GM08714 (cell line): ENCODE results near the gene IFRD2.
A peak's percentile ranks its signal among the peaks of the same experiment; 100 is the strongest.

Experiments
- H3K4me3 ChIP-seq: fragments of 200-500 bp; sonication (Bioruptor generic); 2 replicates; pipeline ENCODE4 v1.5.1; 2014; ENCODE audit warnings: mild to moderate bottlenecking, low read length, inconsistent platforms
- ZNF274 ChIP-seq: IDR thresholded peaks from 2 replicates; pipeline ENCODE4 v1.6.1; 2012; ENCODE audit warnings: mild to moderate bottlenecking, low read depth, low read length

Gene IFRD2

DNA sequence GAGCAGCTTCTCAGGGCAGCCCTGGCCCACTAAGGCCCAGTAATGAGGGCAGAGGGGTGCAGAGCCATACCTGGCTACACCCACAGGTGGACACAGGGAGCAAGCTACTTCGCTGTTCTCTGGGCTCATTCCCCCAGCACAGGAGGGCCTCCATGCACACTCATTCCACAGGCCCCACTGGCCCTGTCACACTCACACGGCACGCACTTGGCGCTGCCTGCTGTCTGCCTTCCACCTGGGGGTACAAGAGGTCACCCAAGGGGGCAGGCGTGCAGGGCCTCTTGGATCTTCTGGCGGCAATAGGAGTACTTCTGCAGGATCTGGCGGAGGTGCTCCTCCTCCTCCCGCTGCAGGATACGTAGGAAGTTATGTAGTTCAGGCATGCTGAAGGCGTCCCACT is 38.1 kb upstream of the IFRD2 start:
- TF ChIP-seq ZNF274 = no peak
- no peak overlapping the region for H3K4me3 ChIP-seq

DNA sequence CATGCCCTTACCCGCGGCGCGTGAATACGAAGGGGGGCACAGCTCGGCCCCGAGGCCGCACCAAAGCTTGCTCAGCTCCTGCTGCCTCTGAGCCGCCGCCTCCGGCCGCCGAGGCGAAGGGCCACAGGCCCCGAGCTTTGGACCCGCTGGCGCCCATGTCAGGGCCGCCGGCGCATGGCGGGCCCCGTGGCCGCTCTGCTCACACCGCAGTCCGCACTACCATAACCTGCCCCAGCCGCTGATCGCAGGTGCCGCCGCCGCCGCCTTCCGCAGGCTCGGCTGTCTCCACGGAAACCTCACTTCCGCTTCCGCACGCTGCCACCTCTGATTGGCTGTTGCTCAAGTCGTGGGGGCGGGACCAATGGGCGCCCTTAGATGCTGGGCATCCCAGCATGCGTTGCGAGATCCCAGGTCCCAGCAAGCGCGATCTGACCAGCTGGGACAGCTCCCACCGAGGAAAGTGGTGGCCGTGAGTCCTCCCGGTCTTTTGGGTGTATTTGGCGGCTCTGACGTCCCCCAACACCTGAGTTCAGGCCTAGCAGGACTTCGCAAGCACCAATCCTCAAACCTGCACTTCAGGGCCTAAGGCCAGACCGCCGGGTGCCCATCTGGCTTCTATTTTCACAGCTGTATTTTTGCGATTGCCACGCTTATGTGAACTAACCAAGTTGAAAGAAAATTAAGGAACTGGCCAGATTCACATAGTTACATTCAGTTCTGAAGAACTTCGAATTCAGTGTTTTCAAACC is 35.9 kb upstream of the IFRD2 start, which contains the start of gene TUSC2:
TSS of gene TUSC2 (minus strand) at position 281 of the 749 bp plus-strand sequence. CDS start at position 157, 124 bp downstream.
- TF ChIP-seq ZNF274 = no peak
- H3K4me3 ChIP-seq = peak within 1 kb of the TSS; percentile 94

DNA sequence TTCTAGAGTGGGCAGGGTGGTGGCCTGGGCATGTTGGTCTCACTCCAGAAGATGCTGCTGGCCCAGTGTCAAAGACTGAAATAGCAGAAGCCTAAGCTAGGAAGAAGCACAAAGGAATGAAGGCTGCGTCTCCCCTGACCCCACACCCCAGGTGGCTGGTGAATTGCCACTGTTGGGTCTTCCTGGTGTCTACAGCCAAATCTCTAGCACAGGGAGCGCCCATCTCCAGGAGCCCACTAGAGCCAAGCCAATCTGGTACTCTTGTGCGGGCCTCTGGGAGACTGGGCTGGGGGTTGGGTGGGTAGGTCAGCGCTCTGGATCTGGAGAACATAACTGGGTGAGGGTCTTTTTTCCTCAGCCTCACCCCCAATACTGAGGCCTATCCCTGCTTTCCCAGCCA is 34.9 kb upstream of the IFRD2 start:
- peak overlapping the region; percentile 94 for H3K4me3 ChIP-seq
- TF ChIP-seq ZNF274 = no peak

DNA sequence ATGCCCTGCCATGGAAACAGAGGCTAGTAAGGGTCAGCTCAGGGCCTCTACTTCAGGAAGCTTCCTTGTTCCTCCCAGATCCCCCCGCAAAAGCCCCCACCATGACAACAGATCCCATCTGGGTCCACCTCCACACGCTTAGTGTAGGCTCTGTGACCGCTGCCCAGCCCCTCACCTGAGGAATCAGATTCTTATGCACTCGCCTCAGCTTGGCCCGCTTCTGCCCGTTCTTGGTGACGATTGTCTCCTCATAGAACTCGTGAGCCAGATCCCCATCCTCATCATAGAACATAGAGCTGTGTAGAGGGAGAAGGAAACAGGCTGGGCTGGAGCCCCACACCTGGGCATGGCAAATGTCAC is 33.9 kb upstream of the IFRD2 start:
- no peak overlapping the region for H3K4me3 ChIP-seq
- no peak for TF ChIP-seq ZNF274

DNA sequence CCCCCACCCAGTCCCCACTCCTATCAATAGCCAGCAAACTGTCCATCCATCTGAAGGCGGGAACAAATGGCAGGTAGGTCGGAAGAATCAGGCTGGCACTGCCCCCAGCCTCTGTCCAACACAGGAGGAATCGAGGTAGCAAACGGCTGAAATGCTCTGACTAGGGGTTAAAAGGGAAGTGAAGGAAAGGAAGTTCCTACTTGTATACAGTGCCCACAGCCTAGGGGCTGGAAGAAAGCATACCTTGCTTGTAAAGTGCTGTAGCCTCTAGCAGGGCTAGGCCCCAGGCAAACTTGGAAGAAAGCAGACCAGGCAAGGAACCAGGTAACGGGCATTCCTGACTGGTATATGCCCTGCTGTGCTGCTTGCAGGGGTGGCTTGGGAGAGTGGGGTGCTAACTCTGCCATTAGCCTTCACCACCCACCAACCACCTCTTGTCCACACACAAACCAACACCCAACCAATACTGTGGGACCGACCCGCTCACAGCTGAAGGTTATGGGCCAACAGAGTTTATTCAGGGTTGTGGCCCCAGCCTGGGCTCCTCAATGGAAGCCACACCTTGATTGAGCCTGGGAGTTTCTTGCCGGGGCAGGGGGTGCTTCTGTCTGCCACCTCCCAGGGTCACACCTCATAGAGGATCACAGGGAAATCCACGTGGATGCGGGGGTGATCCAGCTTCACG is 33.4 kb upstream of the IFRD2 start:
- H3K4me3 ChIP-seq = no peak overlapping the region
- no peak for TF ChIP-seq ZNF274

DNA sequence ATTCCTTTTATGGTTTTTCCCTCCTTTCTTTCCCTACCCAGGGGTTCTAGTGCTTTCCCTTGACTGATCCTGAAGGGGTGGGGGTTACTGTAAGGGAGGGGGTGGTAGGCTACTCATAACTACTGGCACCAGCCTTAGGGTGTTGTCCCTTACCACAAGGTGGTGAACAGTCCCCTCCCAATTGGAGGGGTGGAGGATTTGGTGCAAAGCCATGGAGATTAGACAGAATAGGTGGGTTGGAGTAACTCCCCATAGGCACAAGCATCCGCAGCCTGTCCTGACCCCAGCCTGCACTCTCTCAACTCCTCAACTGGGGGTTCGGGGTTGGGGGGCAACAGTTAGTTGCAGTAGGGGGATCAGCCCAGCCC is 32.9 kb upstream of the IFRD2 start:
- H3K4me3 ChIP-seq = no peak overlapping the region
- no peak for TF ChIP-seq ZNF274

DNA sequence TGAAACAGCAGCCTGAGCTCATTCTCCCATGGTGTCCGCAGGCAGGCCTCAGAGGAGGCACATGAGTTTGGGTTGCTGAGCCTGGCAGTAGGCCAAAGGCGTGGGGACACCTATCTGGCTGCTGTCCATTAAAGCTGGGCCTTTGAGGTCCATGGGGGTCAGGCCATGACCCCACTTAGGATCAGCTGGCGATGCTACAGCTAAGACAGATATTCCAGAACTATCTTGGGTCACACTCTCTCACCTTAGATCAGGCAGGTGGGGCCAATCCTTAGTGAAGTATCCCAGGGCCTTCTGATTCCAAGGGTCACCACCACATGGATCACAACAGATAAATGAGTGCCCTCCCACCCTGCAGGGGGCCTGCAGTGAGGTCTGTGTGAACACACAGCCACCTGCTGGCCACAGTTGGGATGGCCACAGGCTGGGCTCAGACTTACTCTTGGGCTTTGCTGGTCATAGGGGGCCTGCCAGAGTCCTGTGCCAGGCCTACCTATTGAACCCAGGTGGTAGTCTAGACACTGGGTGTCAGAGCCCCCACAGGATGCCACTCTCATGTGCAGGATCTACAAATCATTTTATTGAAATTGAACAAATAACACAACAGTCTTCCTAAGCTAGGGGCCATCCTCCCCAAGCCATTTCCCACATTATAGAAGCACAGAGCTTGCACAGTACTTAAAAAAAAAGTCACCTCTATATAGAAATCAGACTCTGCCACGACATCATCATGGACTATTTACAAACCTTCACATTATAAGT is 32.3 kb upstream of the IFRD2 start:
- TF ChIP-seq ZNF274 = no peak
- no peak overlapping the region for H3K4me3 ChIP-seq

DNA sequence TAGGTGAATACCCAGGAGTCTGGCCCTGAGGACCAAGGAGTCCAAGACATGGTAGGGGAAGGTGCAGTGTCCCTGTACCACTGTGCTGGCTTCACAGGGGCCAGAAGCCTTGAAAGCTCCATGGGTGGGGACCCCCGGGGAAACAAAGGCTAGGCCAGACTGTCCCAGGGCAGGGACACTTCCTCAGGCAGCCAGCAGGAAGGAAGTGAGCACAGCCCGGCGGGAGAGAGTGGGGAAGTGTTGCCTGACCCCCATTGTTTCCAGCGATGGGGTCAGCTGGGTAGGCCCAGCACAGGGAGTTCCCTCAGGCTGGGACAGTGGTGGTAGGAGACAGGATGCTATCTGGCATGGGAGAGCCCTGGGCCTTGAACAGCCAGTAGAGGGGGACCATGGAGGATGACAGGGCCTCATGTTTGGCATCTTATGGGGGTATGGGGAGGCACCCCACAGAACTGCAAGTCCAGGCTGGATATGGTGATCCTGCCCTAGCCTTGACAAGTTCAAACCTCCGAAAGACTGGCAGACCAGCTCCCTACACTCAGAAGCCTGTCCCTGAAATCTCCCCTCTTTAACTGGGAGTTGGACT is 31.5 kb upstream of the IFRD2 start:
- H3K4me3 ChIP-seq = no peak overlapping the region
- TF ChIP-seq ZNF274 = no peak

DNA sequence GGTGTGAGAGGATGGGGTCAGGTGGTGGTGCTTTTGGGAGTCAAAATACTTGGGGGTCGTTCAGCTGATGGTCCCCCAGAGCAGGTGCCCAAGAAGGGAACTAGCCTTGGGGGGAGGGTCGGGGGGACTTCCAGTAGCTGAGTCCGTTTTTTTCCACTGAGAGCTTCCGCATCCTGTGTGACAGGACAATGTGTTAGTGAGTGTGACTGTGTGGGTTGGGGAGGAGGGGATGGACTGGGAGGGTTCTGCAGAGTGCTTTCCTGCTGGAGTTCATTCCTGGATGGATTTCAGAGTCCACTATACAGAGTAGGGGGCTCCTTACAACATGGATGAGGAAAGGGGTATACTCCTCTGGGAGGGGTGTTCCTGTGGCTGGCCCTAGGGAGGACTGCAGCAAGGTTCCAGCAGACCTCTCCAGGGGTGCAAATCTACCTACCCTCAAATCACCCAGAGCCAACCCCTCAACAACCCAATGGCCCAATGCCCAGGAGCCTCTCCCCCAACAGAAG is 30.9 kb upstream of the IFRD2 start:
- H3K4me3 ChIP-seq = no peak overlapping the region
- no peak for TF ChIP-seq ZNF274

DNA sequence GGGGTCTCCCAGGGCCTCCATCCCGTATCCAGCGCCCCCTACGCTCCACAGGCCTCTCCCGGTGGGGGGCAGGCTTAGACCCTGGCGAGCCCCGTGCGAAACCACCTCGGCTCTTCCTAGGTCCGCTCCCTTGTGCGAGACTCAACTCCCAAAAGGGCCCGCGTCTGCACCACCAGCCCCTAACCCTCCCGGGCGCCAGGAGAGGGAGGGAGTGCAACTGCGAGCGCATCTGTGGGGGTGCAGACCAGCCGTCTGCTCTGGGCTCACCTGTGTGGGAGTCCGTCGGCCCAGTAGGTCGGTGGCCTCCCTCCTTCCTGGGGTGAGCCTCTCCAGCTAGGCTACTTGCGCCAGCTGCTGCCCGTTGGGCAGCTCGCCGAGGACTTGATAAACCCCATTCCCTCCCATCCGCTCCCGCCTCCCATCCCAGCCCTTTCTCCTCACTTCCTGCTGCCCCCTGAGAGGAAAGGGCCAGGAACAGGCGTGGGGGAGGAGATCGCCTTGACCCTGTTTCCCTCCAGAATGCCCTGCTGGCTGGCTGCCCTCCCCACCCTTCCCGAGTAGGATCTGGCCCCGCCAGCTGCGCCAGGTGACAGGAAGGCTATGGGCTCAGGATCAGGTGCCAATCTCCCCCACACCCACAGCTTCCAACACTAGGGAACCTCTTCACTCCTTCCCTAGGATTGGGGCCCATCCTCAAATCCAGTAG is 30.3 kb upstream of the IFRD2 start, which contains the start of gene HYAL2:
TSS of gene HYAL2 (minus strand) at position 360 of the 706 bp plus-strand sequence. CDS start 2,256 bp downstream, outside the sequence.
- no peak for TF ChIP-seq ZNF274

DNA sequence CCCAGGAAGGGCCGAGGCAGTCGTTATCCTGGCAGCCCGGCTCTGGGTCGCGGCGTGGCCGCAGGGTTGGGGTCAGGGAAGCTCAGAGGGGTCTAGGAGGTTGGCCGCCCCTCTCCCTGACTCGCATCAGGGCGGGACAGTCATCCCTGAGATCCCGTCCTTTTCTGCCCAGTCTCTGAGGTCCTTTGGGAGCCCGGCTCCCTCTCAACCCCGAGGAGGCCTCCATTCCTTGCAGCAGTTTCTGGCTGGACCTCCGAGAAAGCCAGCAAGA is 29.8 kb upstream of the IFRD2 start:
- H3K4me3 ChIP-seq = peak overlapping the region; percentile 15; the same call in 1 of the 2 replicates
- TF ChIP-seq ZNF274 = no peak

More for the DNA sequence above, 30.3 kb upstream of the IFRD2 start, which contains the start of gene HYAL2:
- peak within 1 kb of the TSS; percentile 91; the same call in 1 of the 2 replicates for H3K4me3 ChIP-seq

DNA sequence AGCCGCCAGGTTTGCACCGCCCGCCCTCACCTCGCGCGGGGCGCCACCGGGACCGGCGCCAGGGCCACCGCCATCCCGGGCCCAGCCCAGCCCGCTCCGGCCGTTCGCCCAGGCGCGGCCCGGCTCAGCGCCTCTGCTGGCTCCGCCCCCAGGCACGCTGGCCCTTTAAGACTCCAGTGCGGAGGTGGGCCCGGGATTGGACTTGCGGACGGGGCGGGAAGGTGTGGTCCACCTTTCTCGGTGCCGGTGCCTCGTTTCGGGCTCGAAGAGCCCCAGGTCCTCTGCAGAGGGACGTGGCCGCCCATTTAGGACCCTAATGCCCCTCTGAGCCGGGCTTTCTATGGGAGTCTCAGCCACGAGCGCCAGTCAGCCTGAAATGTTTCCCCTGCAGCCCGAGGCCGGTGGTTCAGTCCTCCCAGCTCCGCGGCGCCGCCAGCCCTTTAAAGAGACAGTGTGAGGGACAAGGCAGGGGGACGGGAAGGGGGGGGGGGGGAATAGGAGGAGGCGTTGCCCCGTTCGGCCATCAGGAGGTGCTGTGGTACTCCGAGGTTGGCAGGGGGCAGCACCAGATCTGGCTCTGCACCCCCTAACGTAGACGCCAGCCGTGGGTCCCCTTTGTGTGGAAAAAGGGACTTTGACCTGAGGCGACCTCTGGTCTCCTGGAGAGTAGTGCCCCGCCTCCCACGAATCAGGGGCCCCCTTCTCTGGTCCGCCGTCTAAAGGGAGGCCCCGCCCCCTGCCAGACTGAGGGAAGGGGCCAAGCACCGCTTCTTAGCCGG is 29.3 kb upstream of the IFRD2 start:
- TF ChIP-seq ZNF274 = no peak

DNA sequence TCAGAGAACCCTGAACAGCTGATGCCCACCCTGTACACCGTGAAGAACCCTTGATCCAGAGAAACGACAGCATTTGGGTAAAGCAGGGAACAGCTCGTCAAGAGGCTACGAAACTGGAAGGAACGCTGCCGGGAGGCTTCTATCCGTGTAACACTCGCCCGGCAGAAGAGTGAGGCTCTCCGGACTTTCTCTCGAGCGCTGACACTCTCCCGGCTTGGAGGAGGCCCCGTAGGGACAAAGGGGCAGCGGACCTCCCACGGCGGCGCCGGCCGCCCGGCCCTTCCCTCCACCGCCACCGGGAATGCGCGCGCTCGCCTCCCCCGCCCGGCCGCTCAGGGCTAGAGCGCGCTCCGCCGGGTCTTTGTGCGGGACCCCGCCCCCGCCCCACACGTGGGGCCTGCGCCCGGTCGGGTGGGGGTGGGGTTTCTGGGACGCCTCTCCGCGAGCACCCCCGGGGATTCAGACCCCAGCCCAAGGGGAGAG is 28.7 kb upstream of the IFRD2 start:
- TF ChIP-seq ZNF274 = no peak
- peak overlapping the region; percentile 91 for H3K4me3 ChIP-seq

More for the DNA sequence above, 29.3 kb upstream of the IFRD2 start:
- peak overlapping the region; percentile 91; the same call in 1 of the 2 replicates for H3K4me3 ChIP-seq
